Thyroid gland (tissue), 4 donors: ENCODE data around the gene METTL1.

Source experiments
- CTCF ChIP-seq, 6 experiments: fragments of 200-600 bp in 3 of 6; fragments of 450-650 bp in 3 of 6; sonication (generic) in 3 of 6; IDR thresholded peaks; one replicate each; pipeline ENCODE4 v1.5.1; 2016 to 2019; ENCODE audit warnings: antibody characterized with exemption in 6 of 6, mild to moderate bottlenecking in 2 of 6, inconsistent platforms in 1 of 6, moderate library complexity in 1 of 6
- POLR2A ChIP-seq, 2 donors: fragments of 450-650 bp; IDR thresholded peaks; one replicate each; pipeline ENCODE4 v1.6.1; 2017; ENCODE audit warnings: antibody characterized with exemption in 2 of 2, mild to moderate bottlenecking in 2 of 2, moderate library complexity in 1 of 2

- TF ChIP-seq POLR2A (IDR thresholded peaks at IDR 0.05), result no peak
- no peak for TF ChIP-seq CTCF (IDR thresholded peaks at IDR 0.05)
Measured at GRCh38 chr12:57767305-57767698, 4.6 kb downstream of the METTL1 start.
